Mucosa of stomach (tissue), 1 donor: ENCODE results near the gene BBS1.
"Not testable (repeated sequence)": the region's sequence is repeated elsewhere in the genome, so short reads cannot be mapped to it uniquely, and the experiment has no call there.

ENCODE experiments used
- H3K27me3 ChIP-seq: one replicate; pipeline ENCODE4 v1.7.0; 2013; ENCODE audit warnings: mild to moderate bottlenecking, low read length; ENCODE audit not compliant: control insufficient read depth, insufficient read depth
- H3K36me3 ChIP-seq: one replicate; pipeline ENCODE4 v1.7.0; 2013; ENCODE audit warnings: low read length; ENCODE audit not compliant: control insufficient read depth, insufficient read depth
- H3K4me1 ChIP-seq: one replicate; pipeline ENCODE4 v1.7.0; 2013; ENCODE audit warnings: mild to moderate bottlenecking, low read length; ENCODE audit not compliant: control insufficient read depth, insufficient read depth
- H3K4me3 ChIP-seq: one replicate; pipeline ENCODE4 v1.7.0; 2013; ENCODE audit warnings: low read length
- H3K9ac ChIP-seq: one replicate; pipeline ENCODE4 v1.7.0; 2013; ENCODE audit warnings: mild to moderate bottlenecking, low read length, moderate library complexity
- H3K9me3 ChIP-seq: one replicate; pipeline ENCODE4 v1.7.0; 2013; ENCODE audit warnings: mild to moderate bottlenecking, low read length, moderate library complexity; ENCODE audit not compliant: control insufficient read depth
- donor health status: Pancreatic carcinoma.

Gene BBS1

DNA sequence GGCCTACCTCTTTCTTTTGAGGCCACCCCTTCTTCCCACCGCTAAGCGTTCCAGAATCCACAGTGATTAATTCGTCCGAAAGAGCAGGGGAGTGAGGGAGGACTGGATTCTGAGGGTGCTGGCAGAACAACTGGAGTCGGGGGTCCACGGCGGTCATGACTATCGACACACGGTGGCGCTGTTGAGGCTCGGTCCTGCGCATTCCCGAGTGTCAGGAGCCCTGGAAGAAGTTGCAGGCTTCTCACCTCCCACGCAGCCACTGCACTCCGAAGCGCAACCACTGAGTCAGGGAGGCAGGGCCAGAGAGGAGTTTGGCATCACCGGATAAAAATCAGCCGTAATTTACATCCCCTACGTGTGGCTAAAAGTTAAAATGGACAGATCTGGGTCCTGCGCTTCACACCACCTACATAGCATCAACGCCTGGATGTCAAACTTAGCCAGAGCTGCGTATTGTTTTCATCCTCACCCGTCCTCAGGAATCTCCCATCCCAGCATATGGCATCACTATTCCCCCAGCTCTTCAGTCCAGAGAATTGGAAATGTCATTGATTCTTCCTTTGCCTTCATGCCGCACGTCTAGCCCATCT is 68.7 kb downstream of the BBS1 start:
- Histone ChIP-seq H3K9ac (no peak overlapping the region), H3K9me3 (no peaks in the 10 kb centered on the region), H3K36me3 (no peaks in the 10 kb centered on the region), H3K27me3 (peaks cover 4% of the 10 kb centered on the region), H3K4me1 (peaks cover 3% of the 10 kb centered on the region), H3K4me3 (no peak overlapping the region)

- H3K4me3 ChIP-seq = no peak overlapping the region
- H3K27me3 ChIP-seq = peaks cover 4% of the 10 kb centered on the region
- peaks cover 3% of the 10 kb centered on the region for H3K4me1 ChIP-seq
- no peaks in the 10 kb centered on the region for H3K36me3 ChIP-seq
- no peaks in the 10 kb centered on the region for H3K9me3 ChIP-seq
- H3K9ac ChIP-seq = no peak overlapping the region
Observed at GRCh38 chr11:66580803-66581202, 70.4 kb downstream of the BBS1 start.

- H3K9ac ChIP-seq = no peak overlapping the region
- peaks cover 3% of the 10 kb centered on the region for H3K4me1 ChIP-seq
- H3K9me3 ChIP-seq = no peaks in the 10 kb centered on the region
- peaks cover 4% of the 10 kb centered on the region for H3K27me3 ChIP-seq
- H3K36me3 ChIP-seq = no peaks in the 10 kb centered on the region
- H3K4me3 ChIP-seq = no peak overlapping the region
Observed at GRCh38 chr11:66581261-66581660, 70.8 kb downstream of the BBS1 start.

DNA sequence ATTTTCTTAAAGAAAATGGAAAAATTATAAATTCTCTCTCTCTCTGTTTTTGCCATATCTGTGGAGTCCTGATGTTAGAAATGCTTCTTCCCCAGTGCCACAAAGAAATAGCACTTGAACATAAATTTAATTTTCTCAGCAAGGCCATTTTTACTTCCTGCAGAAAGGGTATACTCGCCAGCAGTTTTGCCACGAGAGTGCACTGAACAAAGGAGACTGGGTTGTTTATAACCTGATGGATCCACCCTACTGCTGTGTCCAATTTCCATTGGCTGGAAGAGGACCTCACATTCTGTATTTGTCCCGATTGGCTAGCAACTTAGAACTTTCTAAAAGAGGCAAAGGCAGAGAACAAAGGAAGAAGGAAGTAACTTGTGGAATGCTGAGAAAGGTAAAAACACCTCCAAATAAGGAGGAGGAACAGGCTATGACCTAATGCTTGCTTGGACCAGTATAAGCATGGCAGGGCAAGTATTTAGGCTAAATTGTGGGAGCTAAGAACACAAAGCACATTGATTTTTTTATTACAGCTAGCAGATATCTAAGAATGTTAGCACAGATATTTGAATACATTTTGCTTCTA is 72.2 kb downstream of the BBS1 start:
- not testable (repeated sequence) for H3K9ac ChIP-seq, H3K4me3 ChIP-seq, H3K27me3 ChIP-seq, H3K4me1 ChIP-seq, H3K36me3 ChIP-seq, H3K9me3 ChIP-seq
